HepG2 (cell line): ENCODE data around the gene GCNT4. TPM values are rescaled to one million over a fixed set of nuclear protein-coding genes. Genes with fewer than 3 reads are reported as not detected.

ENCODE experiments used
- ATAC-seq: fragments of 200-7000 bp; cut with Tn5 transposase; 3 replicates; pipeline ENCODE4 v1.9.1; 2020; ENCODE audit warnings: mild to moderate bottlenecking, moderate library complexity
- BruUV-seq: library from RNA; stranded (reverse); fragments of 400-500 nt; replicated peaks from 2 replicates; lab custom pipeline; 2021; lab: Mats Ljungman, UMichigan
- CTCF ChIA-PET: fragments of 300-600 bp; formaldehyde crosslinking; extraction: SDS; loops from one replicate; lab custom pipeline; 2021; ENCODE audit warnings: low total read pairs, inconsistent platforms, low intra/inter-chr PET ratio; lab: Yijun Ruan, JAX
- POLR2A ChIA-PET: fragments of 350-600 bp; sonication (Branson Sonifier 250); formaldehyde crosslinking; loops from one replicate; lab custom pipeline; 2020; ENCODE audit warnings: antibody characterized with exemption, inconsistent platforms; lab: Yijun Ruan, JAX
- DNase-seq: peaks from one replicate; pipeline ENCODE4 v3.0.0-alpha.2; 2015; ENCODE audit warnings: low spot score
- FAIRE-seq: peaks from 3 replicates; lab custom pipeline; 2011; peaks lifted over from hg19 to GRCh38; lab: Jason Lieb, UNC
- H2AFZ ChIP-seq: one replicate; pipeline ENCODE4 v1.6.1; 2011; ENCODE audit warnings: low read length, inconsistent platforms
- H3K27ac ChIP-seq: fragments of 300-600 bp; 3 replicates; pipeline ENCODE4 v1.8.0; 2011; ENCODE audit warnings: mixed run types, mild to moderate bottlenecking, mixed read lengths, low read length, inconsistent platforms; ENCODE audit not compliant: insufficient read depth; ENCODE audit errors: extremely low read length
- H3K27me3 ChIP-seq, 2 experiments: fragments of 200-600 bp in 1 of 2; 2 replicates in 1 of 2; 3 replicates in 1 of 2; pipeline versions ENCODE4 v1.6.0 to v1.8.0; 2011; ENCODE audit warnings: low read length in 2 of 2, mild to moderate bottlenecking in 2 of 2, moderate library complexity in 2 of 2, inconsistent platforms in 1 of 2; ENCODE audit not compliant: insufficient read depth in 2 of 2, control insufficient read depth in 1 of 2
- H3K36me3 ChIP-seq, 2 experiments: fragments of 200-600 bp in 1 of 2; replicated peaks in 1 of 2; 2 replicates in 1 of 2; 3 replicates in 1 of 2; pipeline versions ENCODE4 v1.5.1 to v1.8.0; 2011; ENCODE audit warnings: low read length in 2 of 2, inconsistent platforms in 1 of 2; ENCODE audit not compliant: insufficient read depth in 2 of 2, control insufficient read depth in 1 of 2
- H3K4me1 ChIP-seq: 2 replicates; pipeline ENCODE4 v1.5.1; 2012; ENCODE audit warnings: low read length, inconsistent platforms; ENCODE audit not compliant: insufficient read depth
- H3K4me2 ChIP-seq: 2 replicates; pipeline ENCODE4 v1.6.0; 2011; ENCODE audit warnings: low read depth, low read length, inconsistent platforms
- H3K4me3 ChIP-seq, 3 experiments: fragments of 200-600 bp in 1 of 3; sonication (generic), shearing (Covaris generic) in 1 of 3; replicated peaks in 1 of 3; 2 replicates each; pipeline ENCODE4 v1.5.1; 2011 to 2016; ENCODE audit warnings: low read length in 3 of 3, inconsistent platforms in 2 of 3, low read depth in 2 of 3, mild to moderate bottlenecking in 2 of 3, control low read depth in 1 of 3, mixed read lengths in 1 of 3; ENCODE audit not compliant: insufficient read depth in 1 of 3
- H3K79me2 ChIP-seq: one replicate; pipeline ENCODE4 v1.6.1; 2011; ENCODE audit warnings: low read length, inconsistent platforms; ENCODE audit not compliant: insufficient read depth
- H3K9ac ChIP-seq: 2 replicates; pipeline ENCODE4 v1.6.0; 2011; ENCODE audit warnings: mild to moderate bottlenecking, low read depth, low read length, inconsistent platforms; ENCODE audit not compliant: insufficient read depth
- H3K9me3 ChIP-seq: 2 replicates; pipeline ENCODE4 v1.5.1; 2012; ENCODE audit warnings: mild to moderate bottlenecking, low read length
- H4K20me1 ChIP-seq: 2 replicates; pipeline ENCODE4 v1.6.0; 2011; ENCODE audit warnings: inconsistent platforms, mild to moderate bottlenecking, low read length, moderate library complexity; ENCODE audit not compliant: insufficient read depth
- ARNT ChIP-seq: fragments of 450-650 bp; IDR thresholded peaks from 2 replicates; pipeline ENCODE4 v1.6.1; 2017
- CHD4 ChIP-seq: fragments of 200-600 bp; sonication (generic); IDR thresholded peaks from 2 replicates; pipeline ENCODE4 v1.7.0; 2017; ENCODE audit warnings: mild to moderate bottlenecking, low read length, borderline replicate concordance
- HMGA1 ChIP-seq: sonication (generic); formaldehyde crosslinking; conservative IDR thresholded peaks from 2 replicates; pipeline ENCODE4 v1.4.0; 2020; ENCODE audit warnings: missing genetic modification reagents
- NCOA5 ChIP-seq: sonication (generic); formaldehyde crosslinking; IDR thresholded peaks from 2 replicates; pipeline ENCODE4 v1.4.0; 2020; ENCODE audit warnings: missing genetic modification reagents
- TGIF2 ChIP-seq: IDR thresholded peaks from 2 replicates; pipeline ENCODE4 v1.6.1; 2016; ENCODE audit warnings: control low read depth, missing compliant biosample characterization
- U2AF2 ChIP-seq: fragments of 200-400 bp; formaldehyde crosslinking; IDR thresholded peaks from 2 replicates; pipeline ENCODE4 v1.6.1; 2017; ENCODE audit warnings: low read depth, mild to moderate bottlenecking, low read length
- ZNF24 ChIP-seq: fragments of 450-650 bp; IDR thresholded peaks from 2 replicates; pipeline ENCODE4 v1.6.1; 2017; ENCODE audit warnings: antibody characterized with exemption, mild to moderate bottlenecking
- ZNF614 ChIP-seq: IDR thresholded peaks from 2 replicates; pipeline ENCODE4 v1.6.1; 2018; ENCODE audit warnings: missing biosample characterization, missing genetic modification reagents, inconsistent platforms, borderline replicate concordance
- ZNF678 ChIP-seq: sonication (generic); formaldehyde crosslinking; IDR thresholded peaks from 2 replicates; pipeline ENCODE4 v1.4.0; 2020; ENCODE audit warnings: mild to moderate bottlenecking, missing genetic modification reagents
- WGBS: methylation state at CpG from one replicate; pipeline ENCODE4 v1.1.6; 2017; ENCODE audit warnings: low lambda C conversion rate; 5-methylcytosine and 5-hydroxymethylcytosine counted together
- in situ Hi-C: cut with HindIII; loops from 2 replicates; pipeline ENCODE4 v1.10.0; 2017; ENCODE audit warnings: low pct_unique_long_range_greater_than_20kb; ENCODE audit not compliant: extremely low pct_ligation_motif_present
- intact Hi-C: fragments of 100-400 bp; cut with micrococcal nuclease; formaldehyde crosslinking; loops from one replicate; pipeline ENCODE4 v1.10.0; 2022; ENCODE audit not compliant: unreplicated experiment
- polyA plus RNA-seq, 8 experiments: library from polyadenylated mRNA; depleted of rRNA in 3 of 8; stranded (reverse) in 7 of 8; unstranded in 1 of 8; fragments of >200 nt; fragmentation: Illumina TruSeq in 4 of 8; extraction: Trizol in 4 of 8; gene quantifications; 2 replicates each; pipeline versions ENCODE4 v1.2.1 to v1.2.3, GENCODE V29; 2011 to 2016; ENCODE audit warnings: low read depth in 4 of 8, missing spikeins in 1 of 8, mixed read lengths in 1 of 8; ENCODE audit not compliant: insufficient read depth in 1 of 8
- total RNA-seq, 5 experiments: library from RNA; depleted of rRNA; stranded (reverse); fragments of >200 nt; fragmentation: Illumina TruSeq; extraction: Trizol; gene quantifications; 2 replicates each; pipeline ENCODE4 v1.2.3, GENCODE V29; 2016; ENCODE audit warnings: low read depth in 1 of 5
- TF ChIP-seq, protein P1 (sequence below): sonication (generic); formaldehyde crosslinking; conservative IDR thresholded peaks from 2 replicates; pipeline ENCODE4 v1.4.0; 2020; ENCODE audit warnings: missing genetic modification reagents
- TF ChIP-seq, protein P2 (sequence below): sonication (generic); formaldehyde crosslinking; IDR thresholded peaks from 2 replicates; pipeline ENCODE4 v1.5.0; 2020; ENCODE audit warnings: missing genetic modification reagents
- TF ChIP-seq, protein P3 (sequence below): sonication (generic); formaldehyde crosslinking; IDR thresholded peaks from 2 replicates; pipeline ENCODE4 v1.4.0; 2020; ENCODE audit warnings: missing genetic modification reagents
- TF ChIP-seq, protein P4 (sequence below): sonication (generic); formaldehyde crosslinking; IDR thresholded peaks from 2 replicates; pipeline ENCODE4 v1.5.0; 2020; ENCODE audit warnings: missing genetic modification reagents
- TF ChIP-seq, protein P5 (sequence below): sonication (generic); formaldehyde crosslinking; IDR thresholded peaks from 2 replicates; pipeline ENCODE4 v1.5.0; 2020; ENCODE audit warnings: mild to moderate bottlenecking, missing genetic modification reagents, borderline replicate concordance

Gene GCNT4
- total and polyA plus RNA-seq, 2 of the 13 experiments (the other 11 are each of a cell fraction or from before 2014, with no cell fraction given) = 0.22 to 0.38 TPM

DNA sequence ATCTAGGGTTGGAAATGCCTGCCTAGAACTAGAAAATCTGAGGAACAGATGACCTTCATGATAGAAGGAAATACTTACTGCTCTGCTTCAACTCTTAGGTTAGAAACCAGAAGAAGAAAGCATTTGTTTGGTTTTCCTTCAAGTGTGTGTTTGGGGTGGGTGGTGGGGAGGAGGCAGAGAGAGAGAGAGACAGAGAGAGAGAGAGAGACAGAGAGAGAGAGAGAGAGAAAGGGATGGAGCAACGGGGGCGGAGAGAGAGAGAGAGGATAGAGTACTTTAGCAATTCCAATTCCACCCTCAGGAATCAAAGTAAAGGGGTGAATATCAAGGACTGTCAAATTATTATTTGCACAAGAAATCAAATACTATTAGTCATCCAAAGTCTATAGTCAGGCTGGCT lies 29.2 kb upstream of the GCNT4 start:
- intact Hi-C loops = no loop called here
- FAIRE-seq (no peak), DNase-seq (no peak), ATAC-seq (no peak)
- peaks cover 0 to 1% of the 10 kb centered on the region in 2 experiments; a peak in 1 of 5 replicates for H3K27me3 ChIP-seq
- no TSS peak for BruUV-seq
- no peak overlapping the region for H2AFZ ChIP-seq
- no peaks in the 10 kb centered on the region for H3K9me3 ChIP-seq
- POLR2A ChIA-PET = no interaction called here
- H3K4me3 ChIP-seq = no peak overlapping the region
- no peak overlapping the region for H3K9ac ChIP-seq
- no peaks in the 10 kb centered on the region for H4K20me1 ChIP-seq
- H3K27ac ChIP-seq = no peak overlapping the region
- no peaks in the 10 kb centered on the region for H3K79me2 ChIP-seq
- no peaks in the 10 kb centered on the region for H3K36me3 ChIP-seq
- H3K4me2 ChIP-seq = no peak overlapping the region
- WGBS = 36% methylated on average over 2 of the region's 2 CpGs
- CTCF ChIA-PET = no interaction called here
- TF ChIP-seq ARNT (no peak), U2AF2 (no peak), ZNF614 (CRISPR knock-in tag) (no peak), TGIF2 (no peak), HMGA1 (CRISPR knock-in tag) (no peak), ZNF678 (CRISPR knock-in tag) (no peak), ZNF24 (no peak), NCOA5 (no peak), CHD4 (no peak)
- TF ChIP-seq, protein P1, sequence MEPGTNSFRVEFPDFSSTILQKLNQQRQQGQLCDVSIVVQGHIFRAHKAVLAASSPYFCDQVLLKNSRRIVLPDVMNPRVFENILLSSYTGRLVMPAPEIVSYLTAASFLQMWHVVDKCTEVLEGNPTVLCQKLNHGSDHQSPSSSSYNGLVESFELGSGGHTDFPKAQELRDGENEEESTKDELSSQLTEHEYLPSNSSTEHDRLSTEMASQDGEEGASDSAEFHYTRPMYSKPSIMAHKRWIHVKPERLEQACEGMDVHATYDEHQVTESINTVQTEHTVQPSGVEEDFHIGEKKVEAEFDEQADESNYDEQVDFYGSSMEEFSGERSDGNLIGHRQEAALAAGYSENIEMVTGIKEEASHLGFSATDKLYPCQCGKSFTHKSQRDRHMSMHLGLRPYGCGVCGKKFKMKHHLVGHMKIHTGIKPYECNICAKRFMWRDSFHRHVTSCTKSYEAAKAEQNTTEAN = no peak
- TF ChIP-seq, protein P2, sequence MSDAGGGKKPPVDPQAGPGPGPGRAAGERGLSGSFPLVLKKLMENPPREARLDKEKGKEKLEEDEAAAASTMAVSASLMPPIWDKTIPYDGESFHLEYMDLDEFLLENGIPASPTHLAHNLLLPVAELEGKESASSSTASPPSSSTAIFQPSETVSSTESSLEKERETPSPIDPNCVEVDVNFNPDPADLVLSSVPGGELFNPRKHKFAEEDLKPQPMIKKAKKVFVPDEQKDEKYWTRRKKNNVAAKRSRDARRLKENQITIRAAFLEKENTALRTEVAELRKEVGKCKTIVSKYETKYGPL (CRISPR knock-in tag) = no peak
- TF ChIP-seq, protein P3, sequence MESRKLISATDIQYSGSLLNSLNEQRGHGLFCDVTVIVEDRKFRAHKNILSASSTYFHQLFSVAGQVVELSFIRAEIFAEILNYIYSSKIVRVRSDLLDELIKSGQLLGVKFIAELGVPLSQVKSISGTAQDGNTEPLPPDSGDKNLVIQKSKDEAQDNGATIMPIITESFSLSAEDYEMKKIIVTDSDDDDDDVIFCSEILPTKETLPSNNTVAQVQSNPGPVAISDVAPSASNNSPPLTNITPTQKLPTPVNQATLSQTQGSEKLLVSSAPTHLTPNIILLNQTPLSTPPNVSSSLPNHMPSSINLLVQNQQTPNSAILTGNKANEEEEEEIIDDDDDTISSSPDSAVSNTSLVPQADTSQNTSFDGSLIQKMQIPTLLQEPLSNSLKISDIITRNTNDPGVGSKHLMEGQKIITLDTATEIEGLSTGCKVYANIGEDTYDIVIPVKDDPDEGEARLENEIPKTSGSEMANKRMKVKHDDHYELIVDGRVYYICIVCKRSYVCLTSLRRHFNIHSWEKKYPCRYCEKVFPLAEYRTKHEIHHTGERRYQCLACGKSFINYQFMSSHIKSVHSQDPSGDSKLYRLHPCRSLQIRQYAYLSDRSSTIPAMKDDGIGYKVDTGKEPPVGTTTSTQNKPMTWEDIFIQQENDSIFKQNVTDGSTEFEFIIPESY (CRISPR knock-in tag) = no peak
- TF ChIP-seq, protein P4, sequence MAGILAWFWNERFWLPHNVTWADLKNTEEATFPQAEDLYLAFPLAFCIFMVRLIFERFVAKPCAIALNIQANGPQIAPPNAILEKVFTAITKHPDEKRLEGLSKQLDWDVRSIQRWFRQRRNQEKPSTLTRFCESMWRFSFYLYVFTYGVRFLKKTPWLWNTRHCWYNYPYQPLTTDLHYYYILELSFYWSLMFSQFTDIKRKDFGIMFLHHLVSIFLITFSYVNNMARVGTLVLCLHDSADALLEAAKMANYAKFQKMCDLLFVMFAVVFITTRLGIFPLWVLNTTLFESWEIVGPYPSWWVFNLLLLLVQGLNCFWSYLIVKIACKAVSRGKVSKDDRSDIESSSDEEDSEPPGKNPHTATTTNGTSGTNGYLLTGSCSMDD (CRISPR knock-in tag) = no peak
- TF ChIP-seq, protein P5, sequence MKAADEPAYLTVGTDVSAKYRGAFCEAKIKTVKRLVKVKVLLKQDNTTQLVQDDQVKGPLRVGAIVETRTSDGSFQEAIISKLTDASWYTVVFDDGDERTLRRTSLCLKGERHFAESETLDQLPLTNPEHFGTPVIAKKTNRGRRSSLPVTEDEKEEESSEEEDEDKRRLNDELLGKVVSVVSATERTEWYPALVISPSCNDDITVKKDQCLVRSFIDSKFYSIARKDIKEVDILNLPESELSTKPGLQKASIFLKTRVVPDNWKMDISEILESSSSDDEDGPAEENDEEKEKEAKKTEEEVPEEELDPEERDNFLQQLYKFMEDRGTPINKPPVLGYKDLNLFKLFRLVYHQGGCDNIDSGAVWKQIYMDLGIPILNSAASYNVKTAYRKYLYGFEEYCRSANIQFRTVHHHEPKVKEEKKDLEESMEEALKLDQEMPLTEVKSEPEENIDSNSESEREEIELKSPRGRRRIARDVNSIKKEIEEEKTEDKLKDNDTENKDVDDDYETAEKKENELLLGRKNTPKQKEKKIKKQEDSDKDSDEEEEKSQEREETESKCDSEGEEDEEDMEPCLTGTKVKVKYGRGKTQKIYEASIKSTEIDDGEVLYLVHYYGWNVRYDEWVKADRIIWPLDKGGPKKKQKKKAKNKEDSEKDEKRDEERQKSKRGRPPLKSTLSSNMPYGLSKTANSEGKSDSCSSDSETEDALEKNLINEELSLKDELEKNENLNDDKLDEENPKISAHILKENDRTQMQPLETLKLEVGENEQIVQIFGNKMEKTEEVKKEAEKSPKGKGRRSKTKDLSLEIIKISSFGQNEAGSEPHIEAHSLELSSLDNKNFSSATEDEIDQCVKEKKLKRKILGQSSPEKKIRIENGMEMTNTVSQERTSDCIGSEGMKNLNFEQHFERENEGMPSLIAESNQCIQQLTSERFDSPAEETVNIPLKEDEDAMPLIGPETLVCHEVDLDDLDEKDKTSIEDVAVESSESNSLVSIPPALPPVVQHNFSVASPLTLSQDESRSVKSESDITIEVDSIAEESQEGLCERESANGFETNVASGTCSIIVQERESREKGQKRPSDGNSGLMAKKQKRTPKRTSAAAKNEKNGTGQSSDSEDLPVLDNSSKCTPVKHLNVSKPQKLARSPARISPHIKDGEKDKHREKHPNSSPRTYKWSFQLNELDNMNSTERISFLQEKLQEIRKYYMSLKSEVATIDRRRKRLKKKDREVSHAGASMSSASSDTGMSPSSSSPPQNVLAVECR (CRISPR knock-in tag) = no peak
- TF ChIP-seq, all 625 proteins: peak for 0
- in situ Hi-C loops = no loop called here
- H3K4me1 ChIP-seq = peaks cover 13% of the 10 kb centered on the region; the same call in 1 of the 2 replicates
